ENCODE results near the gene PCBD1.

DNA sequence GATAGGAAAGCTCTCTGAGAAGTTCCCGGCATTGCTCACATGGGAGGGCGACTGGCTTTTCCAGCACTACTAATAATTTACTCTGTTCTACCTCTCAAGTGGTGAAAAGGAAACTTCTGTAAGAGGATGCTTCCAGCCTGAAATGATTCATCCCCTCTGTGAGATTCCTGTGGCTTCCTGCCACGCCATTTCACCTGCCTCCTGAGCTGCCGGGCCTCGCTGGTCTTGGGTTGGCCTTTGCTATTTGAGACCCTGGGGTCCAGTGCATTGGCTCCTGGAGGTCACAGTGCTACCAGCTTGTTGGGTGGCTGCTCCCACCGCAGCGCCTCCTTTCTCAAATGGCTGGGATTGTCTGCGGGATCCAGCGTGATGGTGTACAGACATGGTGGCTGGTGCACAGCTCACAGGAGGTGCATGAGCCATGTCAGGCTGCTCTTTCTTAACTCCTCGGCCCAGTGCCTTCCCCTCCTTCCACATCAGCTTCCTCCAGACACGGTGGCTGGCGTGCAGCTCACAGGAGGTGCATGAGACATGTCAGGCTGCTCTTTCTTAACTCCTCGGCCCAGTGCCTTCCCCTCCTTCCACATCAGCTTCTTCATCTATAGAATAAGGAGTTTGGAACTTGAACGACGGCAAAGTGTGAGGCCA, 42.9 kb upstream of the PCBD1 start:
- TF ChIP-seq EZH2phosphoT487 (IDR thresholded peaks at IDR 0.05; ENCODE audit: low read length): no peak
- TF ChIP-seq CTCF (IDR thresholded peaks at IDR 0.05; ENCODE audit: low read length): no peak

Measured in MM.1S (cell line).